Choroid plexus epithelial cell (primary cell): Measurements from ENCODE around the gene GALNT13.

Experiments
- DNase-seq: peaks from one replicate; pipeline ENCODE4 v3.0.0-alpha.2; 2010; ENCODE audit warnings: low read depth
- H3K4me3 ChIP-seq: 2 replicates; pipeline ENCODE4 v1.5.1; 2011; ENCODE audit warnings: low read depth, mild to moderate bottlenecking, control low read depth, low read length, moderate library complexity
- CTCF ChIP-seq: conservative IDR thresholded peaks from 2 replicates; pipeline ENCODE4 v1.5.1; 2011; ENCODE audit warnings: low read depth, mild to moderate bottlenecking, control low read depth, inconsistent platforms, low read length, moderate library complexity

Gene GALNT13

DNA sequence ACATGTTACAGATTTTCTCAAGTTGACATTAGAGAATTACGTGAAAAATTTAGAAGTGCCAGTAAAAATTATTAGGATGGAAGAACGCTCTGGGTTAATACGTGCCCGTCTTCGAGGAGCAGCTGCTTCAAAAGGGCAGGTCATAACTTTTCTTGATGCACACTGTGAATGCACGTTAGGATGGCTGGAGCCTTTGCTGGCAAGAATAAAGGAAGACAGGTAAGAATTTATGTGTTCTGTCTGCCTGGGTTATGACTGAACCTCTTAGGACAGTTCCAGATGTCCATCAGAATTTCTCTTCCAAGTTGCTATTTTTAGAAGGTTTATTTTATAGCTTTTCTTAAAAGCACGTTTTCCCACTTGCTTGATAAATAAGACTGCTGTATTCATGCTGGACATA, 371.0 kb downstream of the GALNT13 start:
- DNase-seq: no peak
- TF ChIP-seq CTCF: no peak
- H3K4me3 ChIP-seq: no peak overlapping the region

GRCh38 chr2:154243685-154244084, 372.0 kb downstream of the GALNT13 start:
- no peak for DNase-seq
- H3K4me3 ChIP-seq: no peak overlapping the region
- no peak for TF ChIP-seq CTCF

DNA sequence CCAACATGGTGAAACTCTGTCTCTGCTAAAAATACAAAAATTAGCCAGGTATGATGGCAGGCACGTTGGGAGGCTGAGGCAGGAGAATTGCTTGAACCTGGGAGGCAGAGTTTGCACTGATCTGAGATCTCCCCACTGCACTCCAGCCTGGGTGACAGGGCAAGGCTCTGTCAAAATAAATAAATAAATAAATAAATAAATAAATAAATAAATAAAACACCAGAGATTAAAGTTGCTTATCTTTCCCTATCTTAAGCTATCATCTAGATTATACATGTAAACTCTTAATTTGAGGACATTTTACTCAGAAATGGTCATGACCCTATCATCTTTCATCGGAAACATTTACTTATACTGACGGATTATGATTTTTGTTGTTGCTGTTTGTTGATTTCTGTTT, 373.2 kb downstream of the GALNT13 start:
- no peak for DNase-seq
- TF ChIP-seq CTCF: no peak
- H3K4me3 ChIP-seq: no peak overlapping the region

GRCh38 chr2:154247503-154247902, 375.8 kb downstream of the GALNT13 start:
- no peak for TF ChIP-seq CTCF
- DNase-seq: no peak
- H3K4me3 ChIP-seq: no peak overlapping the region

DNA sequence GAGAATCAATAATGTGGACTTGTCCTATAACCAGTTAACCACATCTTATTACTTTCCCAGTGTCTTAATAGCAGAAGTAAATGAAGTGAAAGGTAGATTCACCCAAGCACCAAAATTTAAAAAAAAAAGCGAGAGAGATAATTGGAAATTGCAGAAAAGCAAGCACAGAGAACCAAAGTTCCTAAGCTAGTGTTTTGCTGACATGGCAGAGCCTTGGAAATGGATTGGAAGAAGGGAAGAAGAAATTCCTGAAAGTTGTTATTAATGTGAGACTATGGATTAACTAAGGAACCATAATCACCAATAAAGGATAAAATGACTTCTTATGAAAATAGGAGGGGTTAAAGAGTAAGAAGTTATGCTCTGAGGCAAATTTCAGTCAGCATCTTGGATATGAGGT, 384.4 kb downstream of the GALNT13 start:
- H3K4me3 ChIP-seq: no peak overlapping the region
- DNase-seq: no peak
- no peak for TF ChIP-seq CTCF

DNA sequence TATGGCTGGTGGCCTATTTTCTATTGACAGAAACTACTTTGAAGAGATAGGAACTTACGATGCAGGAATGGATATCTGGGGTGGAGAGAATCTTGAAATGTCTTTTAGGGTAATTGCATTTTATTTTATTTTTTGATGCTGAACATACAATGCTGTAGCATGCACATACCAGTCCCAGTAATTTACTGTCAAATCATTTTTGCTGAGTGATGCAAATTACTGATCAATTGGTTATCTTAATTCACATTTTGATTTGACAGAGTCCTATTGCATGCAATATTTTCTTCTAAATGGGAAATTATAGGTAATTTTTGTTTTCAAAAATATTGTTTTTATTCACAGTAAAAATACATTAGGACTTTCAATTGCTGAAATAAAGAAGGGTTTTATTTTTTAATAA, 387.3 kb downstream of the GALNT13 start:
- no peak overlapping the region for H3K4me3 ChIP-seq
- DNase-seq: no peak
- no peak for TF ChIP-seq CTCF

DNA sequence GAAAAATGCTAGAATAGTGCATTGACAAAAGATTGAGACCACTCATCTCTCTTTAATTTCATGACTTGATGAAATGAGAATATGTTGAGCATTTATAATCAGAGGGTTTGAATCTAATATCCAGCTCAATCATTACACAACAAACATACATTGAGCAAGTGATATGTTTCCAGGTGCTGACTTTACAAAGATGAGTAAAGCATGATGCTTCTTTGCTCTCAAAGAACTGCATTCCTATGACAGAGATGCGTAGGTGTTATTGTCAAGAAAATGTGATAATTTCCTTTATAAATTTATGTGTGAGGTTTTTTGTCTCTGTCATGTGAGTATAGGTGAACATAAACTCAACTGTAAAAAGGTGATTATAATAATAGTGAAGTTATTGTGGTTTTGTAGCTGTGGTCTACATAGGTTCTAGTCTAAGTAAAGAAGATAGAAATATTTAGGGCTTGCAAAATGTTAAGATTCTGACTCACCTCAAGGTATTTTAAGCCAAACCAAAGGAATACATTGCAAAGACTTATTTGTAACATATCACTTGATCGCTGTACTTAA, 389.8 kb downstream of the GALNT13 start:
- no peak for DNase-seq
- no peak for TF ChIP-seq CTCF
- no peak overlapping the region for H3K4me3 ChIP-seq
